CD14-positive monocyte (primary cell): ENCODE results near the gene MAP1LC3B2. TPM values are rescaled to one million over a fixed set of nuclear protein-coding genes. Genes with fewer than 3 reads are reported as not detected.

Source experiments
- DNase-seq, 3 donors: peaks; one replicate each; pipeline ENCODE4 v3.0.0-alpha.2; 2011 to 2022
- H2AFZ ChIP-seq: 2 replicates; pipeline ENCODE4 v1.6.0; 2012; ENCODE audit warnings: mild to moderate bottlenecking, low read depth, low read length, inconsistent platforms; ENCODE audit not compliant: insufficient read depth, poor library complexity, severe bottlenecking
- H3K27ac ChIP-seq, 2 donors: 1 replicate in 1 of 2; 2 replicates in 1 of 2; pipeline ENCODE4 v1.5.1; 2012 to 2013; ENCODE audit warnings: low read length in 2 of 2, control low read depth in 1 of 2, inconsistent platforms in 1 of 2, low read depth in 1 of 2, mild to moderate bottlenecking in 1 of 2
- H3K27me3 ChIP-seq, 2 donors: one replicate each; pipeline versions ENCODE4 v1.6.0 to v1.6.1; 2011 to 2013; ENCODE audit warnings: low read length in 2 of 2; ENCODE audit not compliant: control insufficient read depth in 2 of 2, insufficient read depth in 2 of 2
- H3K36me3 ChIP-seq, 2 donors: replicated peaks in 1 of 2; 1 replicate in 1 of 2; 2 replicates in 1 of 2; pipeline versions ENCODE4 v1.5.1 to v1.6.1; 2012 to 2013; ENCODE audit warnings: low read length in 2 of 2, control low read depth in 1 of 2, inconsistent platforms in 1 of 2, mild to moderate bottlenecking in 1 of 2; ENCODE audit not compliant: insufficient read depth in 2 of 2, control insufficient read depth in 1 of 2
- H3K4me1 ChIP-seq, 2 donors: 1 replicate in 1 of 2; 2 replicates in 1 of 2; pipeline versions ENCODE4 v1.5.1 to v1.6.1; 2012 to 2013; ENCODE audit warnings: low read length in 2 of 2, control low read depth in 1 of 2, inconsistent platforms in 1 of 2, mild to moderate bottlenecking in 1 of 2, moderate library complexity in 1 of 2; ENCODE audit not compliant: insufficient read depth in 2 of 2, control insufficient read depth in 1 of 2
- H3K4me2 ChIP-seq: replicated peaks from 2 replicates; pipeline ENCODE3; 2012; ENCODE audit warnings: low read length, moderate library complexity, mild to moderate bottlenecking; ENCODE audit not compliant: poor library complexity, severe bottlenecking; ENCODE audit errors: extremely low read depth
- H3K4me3 ChIP-seq, 3 experiments: fragments of 200-600 bp in 1 of 3; sonication (generic) in 1 of 3; replicated peaks in 1 of 3; 1 replicate in 2 of 3; 2 replicates in 1 of 3; pipeline ENCODE4 v1.5.1; 2011 to 2013; ENCODE audit warnings: low read length in 3 of 3, mild to moderate bottlenecking in 3 of 3, control low read depth in 2 of 3, low read depth in 2 of 3, inconsistent platforms in 1 of 3, moderate library complexity in 1 of 3
- H3K79me2 ChIP-seq: 2 replicates; pipeline ENCODE4 v1.6.0; 2012; ENCODE audit warnings: mild to moderate bottlenecking, control low read depth, inconsistent platforms, low read length, moderate library complexity; ENCODE audit not compliant: insufficient read depth
- H3K9ac ChIP-seq: 2 replicates; pipeline ENCODE4 v1.6.0; 2017; ENCODE audit warnings: low read length, mild to moderate bottlenecking; ENCODE audit not compliant: insufficient read depth, poor library complexity, severe bottlenecking
- H3K9me3 ChIP-seq, 2 donors: replicated peaks in 1 of 2; 1 replicate in 1 of 2; 2 replicates in 1 of 2; pipeline versions ENCODE4 v1.5.1 to v1.6.1; 2012 to 2013; ENCODE audit warnings: low read length in 2 of 2, control low read depth in 1 of 2; ENCODE audit not compliant: control insufficient read depth in 1 of 2, insufficient read depth in 1 of 2
- H4K20me1 ChIP-seq: 2 replicates; pipeline ENCODE4 v1.6.0; 2012; ENCODE audit warnings: mild to moderate bottlenecking, low read length, control low read depth, moderate library complexity; ENCODE audit not compliant: insufficient read depth
- H3K27ac Mint-ChIP-seq, 7 donors: one replicate each; pipeline ENCODE4 v1.8.0; 2020; ENCODE audit warnings: mild to moderate bottlenecking in 7 of 7, mixed read lengths in 7 of 7, moderate library complexity in 6 of 7, inconsistent platforms in 2 of 7
- H3K27me3 Mint-ChIP-seq, 3 donors: one replicate each; pipeline ENCODE4 v1.8.0; 2021 to 2022; ENCODE audit warnings: low read depth in 3 of 3, mild to moderate bottlenecking in 3 of 3, mixed read lengths in 3 of 3, moderate library complexity in 3 of 3, inconsistent platforms in 1 of 3
- H3K36me3 Mint-ChIP-seq, 2 donors: one replicate each; pipeline ENCODE4 v1.8.0; 2020; ENCODE audit warnings: mixed read lengths in 2 of 2, inconsistent platforms in 1 of 2, mild to moderate bottlenecking in 1 of 2
- H3K4me1 Mint-ChIP-seq: one replicate; pipeline ENCODE4 v1.8.0; 2020; ENCODE audit warnings: mild to moderate bottlenecking, mixed read lengths
- H3K4me3 Mint-ChIP-seq, 2 donors: one replicate each; pipeline ENCODE4 v1.8.0; 2020; ENCODE audit warnings: mild to moderate bottlenecking in 2 of 2, mixed read lengths in 2 of 2, moderate library complexity in 1 of 2
- H3K9me3 Mint-ChIP-seq, 7 donors: one replicate each; pipeline ENCODE4 v1.8.0; 2020 to 2022; ENCODE audit warnings: mixed read lengths in 7 of 7, mild to moderate bottlenecking in 6 of 7, moderate library complexity in 6 of 7, inconsistent platforms in 2 of 7
- WGBS: methylation state at CpG from one replicate; pipeline ENCODE4 v1.1.5; 2013; ENCODE audit warnings: missing lambda C conversion rate; ENCODE audit not compliant: insufficient coverage; 5-methylcytosine and 5-hydroxymethylcytosine counted together
- intact Hi-C, 2 donors: fragments of 100-400 bp; cut with micrococcal nuclease; formaldehyde crosslinking; loops; one replicate each; pipeline versions ENCODE4 v1.15.0 to v1.15.1; 2023
- polyA plus RNA-seq, 3 donors: library from polyadenylated mRNA; depleted of rRNA in 1 of 3; unstranded in 2 of 3; stranded (reverse) in 1 of 3; fragments of 300-500 nt in 2 of 3; fragments of >200 nt in 1 of 3; fragmentation: Illumina TruSeq in 2 of 3; gene quantifications; 1 replicate in 2 of 3; 2 replicates in 1 of 3; pipeline ENCODE4 v1.2.3, GENCODE V29; 2012 to 2021
- TF ChIP-seq, protein P1 (sequence below): fragments of 200-600 bp; IDR thresholded peaks from one replicate; pipeline ENCODE4 v1.8.0; 2022; ENCODE audit warnings: antibody characterized with exemption, mild to moderate bottlenecking

MAP1LC3B2 gene
- polyA plus RNA-seq, 3 donors, result 2.6 to 12.9 (median 6.4) TPM

DNA sequence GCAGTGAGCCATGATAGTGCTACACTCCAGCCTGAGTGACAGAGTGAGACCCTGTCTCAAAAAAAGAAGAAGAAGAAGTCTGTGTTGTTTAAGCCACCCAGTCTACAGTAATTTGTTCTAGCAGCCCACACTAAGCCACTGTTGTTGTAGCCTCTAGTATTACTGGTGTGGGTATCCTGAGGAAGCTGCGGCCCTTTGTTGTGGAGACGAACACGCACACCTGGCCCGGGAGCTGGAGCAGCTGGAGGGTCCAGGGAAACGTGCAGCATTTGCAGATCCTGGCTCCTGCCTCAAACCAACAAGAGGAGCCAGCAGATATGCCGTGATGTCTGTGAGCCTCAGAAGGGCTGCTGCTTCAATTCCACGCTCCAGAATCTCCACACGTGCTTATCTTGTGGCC is 65.3 kb downstream of the MAP1LC3B2 start:
- Mint-ChIP-seq H3K9me3 (peaks cover 15 to 24% (median 19%) of the 10 kb centered on the region in 7 donors), H3K4me1 (peaks cover 21% of the 10 kb centered on the region), H3K27me3 (peaks cover 0 to 2% (median 0%) of the 10 kb centered on the region in 3 donors), H3K36me3 (no peaks in the 10 kb centered on the region), H3K27ac (no peak overlapping the region), H3K4me3 (no peak overlapping the region)
- 92% methylated on average over 7 of the region's 8 CpGs for WGBS
- Histone ChIP-seq H4K20me1 (no peaks in the 10 kb centered on the region), H3K9ac (no peak overlapping the region), H3K36me3 (no peaks in the 10 kb centered on the region), H3K9me3 (peaks cover 14 to 19% of the 10 kb centered on the region in 2 donors), H3K4me1 (peaks cover 4 to 6% of the 10 kb centered on the region in 2 donors), H3K27me3 (no peaks in the 10 kb centered on the region), H3K79me2 (no peaks in the 10 kb centered on the region), H3K27ac (no peak overlapping the region), H3K4me3 (no peak overlapping the region), H2AFZ (no peak overlapping the region), H3K4me2 (no peak overlapping the region)
- intact Hi-C loops, result no loop called here
- DNase-seq, result no peak
- TF ChIP-seq, protein P1, sequence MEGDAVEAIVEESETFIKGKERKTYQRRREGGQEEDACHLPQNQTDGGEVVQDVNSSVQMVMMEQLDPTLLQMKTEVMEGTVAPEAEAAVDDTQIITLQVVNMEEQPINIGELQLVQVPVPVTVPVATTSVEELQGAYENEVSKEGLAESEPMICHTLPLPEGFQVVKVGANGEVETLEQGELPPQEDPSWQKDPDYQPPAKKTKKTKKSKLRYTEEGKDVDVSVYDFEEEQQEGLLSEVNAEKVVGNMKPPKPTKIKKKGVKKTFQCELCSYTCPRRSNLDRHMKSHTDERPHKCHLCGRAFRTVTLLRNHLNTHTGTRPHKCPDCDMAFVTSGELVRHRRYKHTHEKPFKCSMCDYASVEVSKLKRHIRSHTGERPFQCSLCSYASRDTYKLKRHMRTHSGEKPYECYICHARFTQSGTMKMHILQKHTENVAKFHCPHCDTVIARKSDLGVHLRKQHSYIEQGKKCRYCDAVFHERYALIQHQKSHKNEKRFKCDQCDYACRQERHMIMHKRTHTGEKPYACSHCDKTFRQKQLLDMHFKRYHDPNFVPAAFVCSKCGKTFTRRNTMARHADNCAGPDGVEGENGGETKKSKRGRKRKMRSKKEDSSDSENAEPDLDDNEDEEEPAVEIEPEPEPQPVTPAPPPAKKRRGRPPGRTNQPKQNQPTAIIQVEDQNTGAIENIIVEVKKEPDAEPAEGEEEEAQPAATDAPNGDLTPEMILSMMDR, result no peak

DNA sequence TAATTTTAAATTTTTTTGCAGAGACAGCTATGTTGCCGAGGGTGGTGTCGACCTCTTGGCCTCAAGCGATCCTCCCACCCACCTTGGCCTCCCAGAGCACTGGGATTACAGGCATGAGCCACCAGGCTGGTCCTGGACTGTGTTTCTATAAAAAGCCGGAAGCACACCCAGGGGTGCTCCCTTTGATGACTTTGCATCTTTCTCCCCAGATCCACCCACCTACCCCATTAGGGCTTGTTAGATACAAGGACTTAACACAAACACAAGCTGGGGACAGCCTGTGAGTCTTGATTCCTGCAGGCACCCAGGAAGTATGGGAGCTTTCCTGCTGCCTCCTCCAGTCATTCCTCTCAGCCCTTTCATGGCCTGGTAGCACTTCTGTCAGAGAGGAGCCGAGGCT is 67.0 kb downstream of the MAP1LC3B2 start:
- Histone ChIP-seq H3K27me3 (no peaks in the 10 kb centered on the region), H3K4me2 (no peak overlapping the region), H3K4me3 (no peak overlapping the region), H3K27ac (no peak overlapping the region), H3K4me1 (peaks cover 4 to 6% of the 10 kb centered on the region in 2 donors), H4K20me1 (no peaks in the 10 kb centered on the region), H2AFZ (no peak overlapping the region), H3K9ac (no peak overlapping the region), H3K36me3 (no peaks in the 10 kb centered on the region), H3K79me2 (no peaks in the 10 kb centered on the region), H3K9me3 (peaks cover 14 to 19% of the 10 kb centered on the region in 2 donors)
- Mint-ChIP-seq H3K4me1 (peaks cover 17% of the 10 kb centered on the region), H3K36me3 (no peaks in the 10 kb centered on the region), H3K27me3 (peaks cover 0 to 2% (median 0%) of the 10 kb centered on the region in 3 donors), H3K9me3 (peaks cover 15 to 24% (median 19%) of the 10 kb centered on the region in 7 donors), H3K4me3 (no peak overlapping the region), H3K27ac (peak overlapping the region in 1 of 7 donors; percentile 55)
- intact Hi-C loops, result no loop called here
- 97% methylated on average over 3 of the region's 5 CpGs for WGBS
- no peak for DNase-seq
- TF ChIP-seq, protein P1, result no peak

Other genes with a start within 250 kb of the MAP1LC3B2 start
- 10 to 100 TPM in 2 of 3 donors, 1 to 10 TPM in 1; 6.3 to 19.3 (median 15.6) TPM for gene SPRING1, start 178.7 kb downstream of the MAP1LC3B2 start, polyA plus RNA-seq
- gene RNFT2, start 178.9 kb downstream of the MAP1LC3B2 start, polyA plus RNA-seq, result under 1 TPM in 1 of 3 donors, not detected in 2; 0.05 TPM